GM21367 (cell line): Measurements from ENCODE around the gene CHD3.

Source experiments
- ATAC-seq: cut with Tn5 transposase; IDR thresholded peaks from one replicate; pipeline ENCODE4 v1.9.1; 2021; ENCODE audit not compliant: unreplicated experiment

The CHD3 gene

GRCh38 chr17:7888184-7888920 lies at the start of gene CHD3:
Gene CHD3, plus strand, starts transcription at chr17:7888789. Its CDS starts 212 bp downstream, at chr17:7889001.
- ATAC-seq, result no peak

GRCh38 chr17:7839190-7839875 lies 49.3 kb upstream of the CHD3 start:
- ATAC-seq, result no peak

- ATAC-seq, result no peak
These were observed 48.7 kb upstream of the CHD3 start for GRCh38 chr17:7839876-7840261.

GRCh38 chr17:7840441-7840840 lies 48.1 kb upstream of the CHD3 start:
- ATAC-seq, result no peak

GRCh38 chr17:7840875-7841274 lies 47.7 kb upstream of the CHD3 start:
- ATAC-seq, result no peak

GRCh38 chr17:7841396-7841914 lies 47.1 kb upstream of the CHD3 start:
- ATAC-seq, result no peak

- no peak for ATAC-seq
These were observed 46.6 kb upstream of the CHD3 start for GRCh38 chr17:7841915-7842379.

- ATAC-seq, result no peak
These were observed 46.0 kb upstream of the CHD3 start for GRCh38 chr17:7842380-7843256.

GRCh38 chr17:7843257-7843535 lies 45.4 kb upstream of the CHD3 start:
- no peak for ATAC-seq

GRCh38 chr17:7843536-7844291 lies 44.9 kb upstream of the CHD3 start:
- ATAC-seq, result no peak

GRCh38 chr17:7844292-7845154 lies 44.1 kb upstream of the CHD3 start:
- peak; percentile 29 for ATAC-seq

GRCh38 chr17:7845359-7846062 lies 43.1 kb upstream of the CHD3 start:
- ATAC-seq, result no peak

GRCh38 chr17:7846063-7846735 lies 42.4 kb upstream of the CHD3 start:
- ATAC-seq, result no peak

GRCh38 chr17:7846765-7847661 lies 41.6 kb upstream of the CHD3 start:
- no peak for ATAC-seq

- ATAC-seq, result no peak
These were observed 40.4 kb upstream of the CHD3 start for GRCh38 chr17:7848131-7848579.

GRCh38 chr17:7848739-7849129 lies 39.9 kb upstream of the CHD3 start:
- ATAC-seq, result no peak

- ATAC-seq, result no peak
These were observed 39.3 kb upstream of the CHD3 start for GRCh38 chr17:7849130-7849750.
